ENCODE results near the gene VEGFA. TPM values are rescaled to one million over a fixed set of nuclear protein-coding genes. Genes with fewer than 3 reads are reported as not detected.

VEGFA gene
- total RNA-seq, 2 experiments from 2014 or later = 27.8 to 29.0 TPM

GRCh38 chr6:43765776-43766499 lies 4.1 kb upstream of the VEGFA start:
- Mint-ChIP-seq H3K36me3 (no peaks in the 10 kb centered on the region), H3K27me3 (peaks cover 13% of the 10 kb centered on the region), H3K27ac (no peak overlapping the region), H3K4me3 (no peak overlapping the region), H3K9me3 (ENCODE audit: low read depth) (no peaks in the 10 kb centered on the region), H3K4me1 (peaks cover 6% of the 10 kb centered on the region)
- CTCF ChIA-PET = interaction anchor here (0.7 to 2.3 kb wide), 7 partner anchors 8 to 315 kb away, joined by 3 to 8 read pairs (median 6); no protein-coding TSS in a partner anchor
- no peak for ATAC-seq
- DNase-seq = no peak

GRCh38 chr6:43766500-43766853 lies 3.5 kb upstream of the VEGFA start:
- DNase-seq = no peak
- no peak overlapping the region for H3K27ac Mint-ChIP-seq
- CTCF ChIA-PET = interaction anchor here (1.8 to 2.3 kb wide), 3 partner anchors 8 to 312 kb away, joined by 6 to 8 read pairs (median 6); no protein-coding TSS in a partner anchor
- H3K9me3 Mint-ChIP-seq (ENCODE audit: low read depth) = no peaks in the 10 kb centered on the region
- H3K36me3 Mint-ChIP-seq = no peaks in the 10 kb centered on the region
- peaks cover 13% of the 10 kb centered on the region for H3K27me3 Mint-ChIP-seq
- H3K4me1 Mint-ChIP-seq = peaks cover 6% of the 10 kb centered on the region
- ATAC-seq = no peak
- no peak overlapping the region for H3K4me3 Mint-ChIP-seq

- CTCF ChIA-PET = interaction anchor here (4.4 to 4.5 kb wide), 4 partner anchors 44 to 312 kb away, joined by 52 to 100 read pairs (median 80); no protein-coding TSS in a partner anchor
- H3K27me3 Mint-ChIP-seq = peaks cover 13% of the 10 kb centered on the region
- ATAC-seq = no peak
- no peak for DNase-seq
- H3K4me3 Mint-ChIP-seq = no peak overlapping the region
- H3K4me1 Mint-ChIP-seq = peaks cover 7% of the 10 kb centered on the region
- H3K9me3 Mint-ChIP-seq (ENCODE audit: low read depth) = no peaks in the 10 kb centered on the region
- H3K27ac Mint-ChIP-seq = no peak overlapping the region
- peaks cover under 1% of the 10 kb centered on the region for H3K36me3 Mint-ChIP-seq
Observed at GRCh38 chr6:43766964-43767461, 3.0 kb upstream of the VEGFA start.

GRCh38 chr6:43767553-43768505 lies 2.2 kb upstream of the VEGFA start:
- no peak overlapping the region for H3K27ac Mint-ChIP-seq
- peaks cover 3% of the 10 kb centered on the region for H3K36me3 Mint-ChIP-seq
- H3K4me3 Mint-ChIP-seq = no peak overlapping the region
- ATAC-seq (no peak), DNase-seq (no peak)
- H3K4me1 Mint-ChIP-seq = peaks cover 13% of the 10 kb centered on the region
- H3K27me3 Mint-ChIP-seq = peaks cover 10% of the 10 kb centered on the region
- H3K9me3 Mint-ChIP-seq (ENCODE audit: low read depth) = no peaks in the 10 kb centered on the region
- CTCF ChIA-PET = interaction anchor here (0.6 to 4.5 kb wide), 12 partner anchors 8 to 331 kb away, joined by 3 to 100 read pairs (median 9); no protein-coding TSS in a partner anchor

GRCh38 chr6:43768506-43768860 lies 1.5 kb upstream of the VEGFA start:
- H3K27me3 Mint-ChIP-seq = peaks cover 10% of the 10 kb centered on the region
- H3K27ac Mint-ChIP-seq = no peak overlapping the region
- peaks cover 3% of the 10 kb centered on the region for H3K36me3 Mint-ChIP-seq
- H3K4me1 Mint-ChIP-seq = peaks cover 18% of the 10 kb centered on the region
- ATAC-seq (no peak), DNase-seq (no peak)
- no peak overlapping the region for H3K4me3 Mint-ChIP-seq
- H3K9me3 Mint-ChIP-seq (ENCODE audit: low read depth) = no peaks in the 10 kb centered on the region
- CTCF ChIA-PET = interaction anchor here (0.6 to 4.5 kb wide), 22 partner anchors 9 to 317 kb away, joined by 3 to 100 read pairs (median 4); partner anchors contain the start of gene MRPS18A

- peak overlapping the region; percentile 80 for H3K27ac Mint-ChIP-seq
- H3K9me3 Mint-ChIP-seq (ENCODE audit: low read depth) = no peaks in the 10 kb centered on the region
- no peak for DNase-seq
- CTCF ChIA-PET = interaction anchor here (0.6 to 4.5 kb wide), 39 partner anchors 10 to 320 kb away, joined by 3 to 100 read pairs (median 4); partner anchors contain the start of genes GTPBP2 and MRPS18A
- peaks cover 3% of the 10 kb centered on the region for H3K36me3 Mint-ChIP-seq
- peaks cover 23% of the 10 kb centered on the region for H3K4me1 Mint-ChIP-seq
- H3K27me3 Mint-ChIP-seq = peaks cover 8% of the 10 kb centered on the region
- H3K4me3 Mint-ChIP-seq = peak overlapping the region; percentile 94
- no peak for ATAC-seq
Observed at GRCh38 chr6:43768983-43769525, 957 bp upstream of the VEGFA start.

GRCh38 chr6:43770372-43771209 lies 580 bp downstream of the VEGFA start:
- Mint-ChIP-seq H3K4me3 (peak overlapping the region; percentile 94), H3K27ac (peak overlapping the region; percentile 84), H3K36me3 (peaks cover 5% of the 10 kb centered on the region), H3K27me3 (peaks cover under 1% of the 10 kb centered on the region), H3K4me1 (peaks cover 38% of the 10 kb centered on the region), H3K9me3 (ENCODE audit: low read depth) (no peaks in the 10 kb centered on the region)
- CTCF ChIA-PET = interaction anchor here (0.8 to 4.5 kb wide), 32 partner anchors 8 to 476 kb away, joined by 3 to 100 read pairs (median 5); partner anchors contain the start of genes GTPBP2, HSP90AB1 and MRPS18A
- DNase-seq = peak; percentile 69
- peak; percentile 22 for ATAC-seq

GRCh38 chr6:43771210-43771857 lies 1.3 kb downstream of the VEGFA start:
- peak overlapping the region; percentile 61 for H3K27ac Mint-ChIP-seq
- CTCF ChIA-PET = interaction anchor here (0.9 to 4.5 kb wide), 9 partner anchors 7 to 314 kb away, joined by 3 to 100 read pairs (median 31); no protein-coding TSS in a partner anchor
- peak; percentile 76 for DNase-seq
- peak; percentile 41 for ATAC-seq
- no peaks in the 10 kb centered on the region for H3K9me3 Mint-ChIP-seq (ENCODE audit: low read depth)
- H3K4me1 Mint-ChIP-seq = peaks cover 41% of the 10 kb centered on the region
- H3K36me3 Mint-ChIP-seq = peaks cover 7% of the 10 kb centered on the region
- peak overlapping the region; percentile 94 for H3K4me3 Mint-ChIP-seq
- H3K27me3 Mint-ChIP-seq = no peaks in the 10 kb centered on the region

GRCh38 chr6:43771858-43772680 lies 2.1 kb downstream of the VEGFA start:
- peak overlapping the region; percentile 85 for H3K27ac Mint-ChIP-seq
- H3K27me3 Mint-ChIP-seq = no peaks in the 10 kb centered on the region
- H3K4me3 Mint-ChIP-seq = peak overlapping the region; percentile 94
- CTCF ChIA-PET = interaction anchor here (0.6 to 4.0 kb wide), 17 partner anchors 9 to 483 kb away, joined by 3 to 51 read pairs (median 7); no protein-coding TSS in a partner anchor
- H3K36me3 Mint-ChIP-seq = peaks cover 7% of the 10 kb centered on the region
- peaks cover 41% of the 10 kb centered on the region for H3K4me1 Mint-ChIP-seq
- no peaks in the 10 kb centered on the region for H3K9me3 Mint-ChIP-seq (ENCODE audit: low read depth)
- peak; percentile 76 for DNase-seq
- peak; percentile 35 for ATAC-seq

GRCh38 chr6:43772681-43773049 lies 2.7 kb downstream of the VEGFA start:
- no peak for ATAC-seq
- peak overlapping the region; percentile 85 for H3K27ac Mint-ChIP-seq
- peak overlapping the region; percentile 94 for H3K4me3 Mint-ChIP-seq
- peaks cover 7% of the 10 kb centered on the region for H3K36me3 Mint-ChIP-seq
- no peaks in the 10 kb centered on the region for H3K27me3 Mint-ChIP-seq
- CTCF ChIA-PET = interaction anchor here (0.6 to 4.0 kb wide), 20 partner anchors 9 to 483 kb away, joined by 3 to 51 read pairs (median 5); no protein-coding TSS in a partner anchor
- no peaks in the 10 kb centered on the region for H3K9me3 Mint-ChIP-seq (ENCODE audit: low read depth)
- peaks cover 41% of the 10 kb centered on the region for H3K4me1 Mint-ChIP-seq
- DNase-seq = no peak
